Glomerular visceral epithelial cell (primary cell): ENCODE data around the gene AGFG2.
"Not testable (repeated sequence)": the region's sequence is repeated elsewhere in the genome, so short reads cannot be mapped to it uniquely, and the experiment has no call there.

Experiments used
- DNase-seq: peaks from one replicate; pipeline ENCODE4 v3.0.0-alpha.2; 2016; ENCODE audit errors: extremely low spot score

AGFG2 gene, protein sequence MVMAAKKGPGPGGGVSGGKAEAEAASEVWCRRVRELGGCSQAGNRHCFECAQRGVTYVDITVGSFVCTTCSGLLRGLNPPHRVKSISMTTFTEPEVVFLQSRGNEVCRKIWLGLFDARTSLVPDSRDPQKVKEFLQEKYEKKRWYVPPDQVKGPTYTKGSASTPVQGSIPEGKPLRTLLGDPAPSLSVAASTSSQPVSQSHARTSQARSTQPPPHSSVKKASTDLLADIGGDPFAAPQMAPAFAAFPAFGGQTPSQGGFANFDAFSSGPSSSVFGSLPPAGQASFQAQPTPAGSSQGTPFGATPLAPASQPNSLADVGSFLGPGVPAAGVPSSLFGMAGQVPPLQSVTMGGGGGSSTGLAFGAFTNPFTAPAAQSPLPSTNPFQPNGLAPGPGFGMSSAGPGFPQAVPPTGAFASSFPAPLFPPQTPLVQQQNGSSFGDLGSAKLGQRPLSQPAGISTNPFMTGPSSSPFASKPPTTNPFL

DNA sequence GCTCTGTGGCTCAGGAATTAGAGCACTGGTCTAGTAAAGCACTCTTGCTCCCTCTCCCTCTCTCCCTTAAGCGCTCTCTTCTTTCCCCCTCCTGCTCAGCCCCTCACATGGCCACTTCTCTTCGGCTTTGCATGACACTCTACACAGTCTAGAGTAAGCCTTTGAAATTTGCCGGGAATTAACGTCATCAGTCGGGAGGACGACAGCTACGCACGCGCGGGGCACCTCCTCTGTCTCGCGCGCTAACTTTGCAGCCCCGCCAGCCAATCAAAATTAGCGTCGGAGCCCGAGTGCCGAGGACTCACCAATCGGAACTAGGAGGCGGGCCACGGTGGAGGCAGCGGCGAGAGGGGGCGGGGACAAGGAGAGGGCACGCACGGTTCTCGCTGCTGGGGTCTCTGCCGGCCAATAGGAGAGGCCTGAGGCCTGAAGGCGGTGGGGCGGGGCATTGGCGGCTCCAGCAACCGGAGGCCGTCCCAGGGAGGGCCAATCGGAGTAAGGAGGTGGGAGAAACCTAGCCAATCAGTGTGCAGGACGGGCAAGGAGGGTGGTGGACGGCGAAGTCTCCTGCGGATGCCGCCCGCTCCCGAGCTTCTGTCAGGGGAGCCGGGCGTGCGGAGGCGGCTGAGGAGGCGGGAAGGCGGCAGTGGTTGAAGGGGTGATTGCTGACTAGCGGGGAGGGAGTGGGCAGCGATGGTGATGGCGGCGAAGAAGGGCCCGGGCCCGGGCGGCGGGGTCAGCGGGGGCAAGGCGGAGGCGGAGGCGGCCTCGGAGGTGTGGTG lies at the start of gene AGFG2:
AGFG2 (plus strand) TSS at position 550 of the 782 bp plus-strand sequence; CDS start at position 694, 144 bp downstream.
- peak; percentile 100 for DNase-seq

DNA sequence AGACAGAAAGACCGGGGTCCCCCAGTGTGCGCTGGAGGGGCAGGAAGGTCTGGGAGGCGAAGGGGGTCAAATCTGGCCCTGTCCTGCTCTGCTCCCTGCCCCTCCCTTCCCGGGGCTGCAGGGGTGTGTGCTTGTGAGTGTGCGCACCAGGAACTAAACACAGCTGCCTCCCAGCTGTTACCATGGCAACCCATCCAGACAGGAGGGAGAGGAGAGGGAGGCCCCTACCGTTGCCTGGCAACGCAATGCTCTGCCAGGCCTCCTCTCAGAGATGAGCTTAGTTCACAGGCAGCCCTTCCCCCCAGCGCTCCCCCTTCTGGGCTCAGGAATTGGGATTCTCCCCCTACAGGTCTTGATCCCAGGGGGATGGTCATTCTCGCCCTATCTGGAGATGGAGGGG lies 49.2 kb upstream of the AGFG2 start:
- peak; percentile 79 for DNase-seq

DNA sequence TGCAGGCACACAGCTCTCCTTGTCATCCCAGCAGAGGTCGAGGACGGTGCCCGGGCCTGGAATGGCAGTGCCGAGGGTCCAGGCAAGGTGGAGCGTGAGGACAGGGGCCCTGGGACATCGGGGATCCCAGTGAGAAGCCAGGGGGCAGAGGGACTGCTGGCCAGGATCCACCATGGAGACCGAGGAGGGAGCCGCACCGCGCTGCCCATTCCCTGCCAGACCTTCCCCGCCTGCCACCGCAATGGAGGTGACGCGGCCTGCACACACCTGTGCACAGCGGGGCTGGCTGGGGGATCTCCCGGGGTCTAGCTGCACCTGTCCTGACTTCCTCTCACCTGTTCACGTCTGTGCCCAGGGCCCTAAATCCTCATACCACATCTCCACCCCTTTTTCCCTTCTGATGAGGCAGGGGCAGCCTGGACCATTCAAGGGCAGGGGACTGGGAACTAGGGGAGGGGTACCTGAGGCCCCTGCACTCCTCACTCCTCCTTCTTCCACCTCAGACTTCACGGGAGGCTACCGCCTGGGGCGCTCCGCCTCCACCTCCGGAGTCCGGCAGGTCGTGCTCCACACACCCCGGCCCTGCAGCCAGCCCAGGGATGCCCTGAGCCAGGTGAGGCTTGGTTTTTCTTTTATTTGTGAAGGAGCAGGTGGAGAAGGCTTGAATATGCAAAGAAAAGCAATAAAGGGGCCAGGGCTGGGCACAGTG lies 48.4 kb upstream of the AGFG2 start:
- DNase-seq, result no peak

DNA sequence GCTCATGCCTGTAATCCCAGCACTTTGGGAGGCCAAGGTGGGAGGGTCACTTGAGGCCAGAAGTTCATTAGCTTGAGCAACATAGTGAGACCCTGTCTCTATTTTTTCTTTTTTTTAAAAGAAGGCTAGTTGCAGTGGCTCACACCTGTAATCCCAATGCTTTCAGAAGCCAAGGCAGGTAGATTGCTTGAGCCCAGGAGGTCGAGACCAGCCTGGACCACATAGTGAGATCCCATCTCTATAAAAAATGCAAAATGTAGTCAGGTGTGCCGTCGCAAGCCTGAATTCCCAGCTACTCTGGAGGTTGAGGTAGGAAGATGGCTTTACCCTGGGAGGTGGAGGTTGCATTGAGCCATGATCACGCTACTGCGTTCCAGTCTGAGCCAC lies 47.8 kb upstream of the AGFG2 start:
- DNase-seq, result no peak

DNA sequence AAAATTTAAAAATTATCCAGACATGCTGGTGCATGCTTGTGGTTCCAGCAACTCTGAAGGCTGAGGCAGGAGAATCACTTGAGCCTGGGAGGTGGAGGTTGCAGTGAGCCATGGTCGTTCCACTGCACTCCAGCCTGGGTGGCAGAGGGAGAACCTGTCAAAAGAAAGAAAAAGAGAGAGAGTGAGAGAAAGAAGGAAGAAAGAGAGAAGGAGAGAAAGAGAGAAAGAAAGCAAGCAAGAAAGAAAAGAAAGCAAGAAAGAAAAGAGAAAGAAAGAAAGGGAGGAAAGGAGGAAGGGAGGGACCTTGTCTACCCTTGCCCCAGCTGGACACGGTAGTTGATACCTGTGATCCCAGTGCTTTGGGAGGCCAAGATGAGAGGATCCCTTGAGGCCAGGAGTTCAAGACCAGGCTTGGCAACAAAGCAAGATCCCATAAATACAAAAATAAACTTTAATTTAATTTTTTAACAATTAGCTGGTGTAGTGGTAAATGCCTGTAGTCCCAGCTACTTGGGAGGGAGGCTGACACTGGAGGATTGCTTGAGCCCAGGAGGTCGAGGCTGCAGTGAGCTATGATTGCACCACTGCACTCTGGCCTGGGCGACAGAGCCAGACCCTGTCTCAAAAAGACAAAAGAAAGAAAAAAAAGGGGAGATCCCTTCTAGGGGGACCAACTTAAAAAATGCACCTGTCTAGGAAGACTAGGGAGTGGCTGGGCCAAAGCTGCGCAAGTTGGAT lies 46.1 kb upstream of the AGFG2 start:
- no peak for DNase-seq

DNA sequence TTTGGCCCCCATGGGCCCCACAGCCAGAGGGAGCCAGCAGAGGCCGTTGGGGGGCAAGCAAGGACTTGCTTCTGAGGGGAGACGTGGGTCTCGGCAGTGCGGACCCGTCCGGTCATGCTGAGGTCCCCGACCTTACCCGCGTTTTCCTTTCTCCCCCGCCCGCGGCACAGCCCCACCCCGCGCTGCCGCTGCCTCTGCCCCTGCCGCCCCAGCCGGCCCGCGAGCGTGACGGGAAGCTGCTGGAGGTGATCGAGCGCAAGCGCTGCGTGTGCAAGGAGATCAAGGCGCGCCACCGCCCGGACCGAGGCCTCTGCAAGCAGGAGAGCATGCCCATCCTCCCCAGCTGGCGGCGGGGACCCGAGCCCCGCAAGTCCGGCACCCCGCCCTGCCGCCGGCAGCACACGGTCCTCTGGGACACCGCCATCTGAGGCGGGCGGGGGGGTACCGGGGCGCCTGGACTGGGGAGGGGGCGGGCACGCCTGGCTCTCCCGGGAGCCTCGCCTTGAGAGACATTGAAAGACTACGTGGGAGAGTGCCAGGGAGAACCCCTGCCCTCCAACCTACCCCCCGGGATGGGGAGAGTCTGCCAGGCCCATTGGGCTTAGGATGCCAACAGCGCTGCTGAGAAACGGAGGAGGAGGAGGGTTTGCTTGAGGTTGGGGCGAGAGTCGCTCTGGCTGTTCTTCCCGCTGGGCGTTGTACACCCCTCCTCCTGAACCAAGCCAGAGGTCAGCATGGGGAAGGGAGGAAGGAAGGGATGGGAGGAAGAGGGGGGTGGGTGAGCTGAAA lies 45.3 kb upstream of the AGFG2 start:
- DNase-seq, result no peak

DNA sequence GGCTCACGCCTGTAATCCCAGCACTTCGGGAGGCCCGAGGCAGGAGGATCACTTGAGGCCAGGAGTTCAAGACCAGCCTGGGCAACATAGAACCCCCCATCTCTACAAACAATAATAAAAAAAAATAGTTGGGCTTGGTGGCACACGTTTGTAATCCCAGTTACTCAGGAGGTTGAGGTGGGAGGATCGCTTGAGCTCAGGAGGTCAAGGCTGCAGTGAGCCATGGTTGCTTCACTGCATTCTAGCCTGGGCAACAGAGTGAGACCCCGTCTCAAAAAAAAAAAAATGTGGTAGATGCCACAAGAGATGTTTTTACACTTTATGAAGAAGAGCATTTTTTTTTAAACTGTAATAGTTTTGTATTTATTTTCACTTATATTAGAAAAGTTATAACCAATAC lies 42.5 kb upstream of the AGFG2 start:
- DNase-seq, result no peak

DNA sequence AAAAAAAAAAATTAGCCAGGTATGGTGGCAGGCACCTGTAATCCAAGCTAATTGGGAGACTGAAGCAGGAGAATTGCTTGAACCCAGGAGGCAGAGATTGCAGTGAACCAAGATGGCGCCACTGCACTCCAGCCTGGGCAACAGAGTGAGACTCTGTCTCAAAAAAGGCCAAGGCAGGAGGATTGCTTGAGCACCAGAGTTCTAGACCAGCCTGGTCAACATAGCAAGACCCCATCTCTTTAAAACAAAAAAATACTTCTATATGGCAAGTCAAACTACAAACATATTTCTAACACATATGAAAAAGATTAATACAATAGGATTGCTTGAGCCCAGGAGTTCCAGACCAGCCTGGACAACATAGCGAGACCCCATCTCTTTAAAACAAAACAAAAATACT lies 38.3 kb upstream of the AGFG2 start:
- DNase-seq, result not testable (repeated sequence)

DNA sequence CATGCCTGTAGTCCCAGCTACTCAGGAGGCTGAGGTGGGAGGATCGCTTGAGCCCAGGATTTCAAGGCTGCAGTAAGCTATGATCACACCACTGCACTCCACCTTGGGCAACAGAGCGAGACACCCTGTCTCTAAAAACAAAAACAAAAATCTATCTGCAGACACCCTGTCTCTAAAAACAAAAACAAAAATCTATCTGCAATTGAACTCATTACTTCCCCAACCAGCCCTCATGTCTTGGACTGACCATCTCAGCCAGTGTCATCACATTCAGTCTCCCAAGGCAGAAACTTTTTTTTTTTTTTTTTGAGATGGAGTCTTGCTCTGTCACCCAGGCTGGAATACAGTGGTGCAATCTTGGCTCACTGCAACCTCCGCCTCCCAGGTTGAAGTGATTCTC lies 35.0 kb upstream of the AGFG2 start:
- DNase-seq, result not testable (repeated sequence)

DNA sequence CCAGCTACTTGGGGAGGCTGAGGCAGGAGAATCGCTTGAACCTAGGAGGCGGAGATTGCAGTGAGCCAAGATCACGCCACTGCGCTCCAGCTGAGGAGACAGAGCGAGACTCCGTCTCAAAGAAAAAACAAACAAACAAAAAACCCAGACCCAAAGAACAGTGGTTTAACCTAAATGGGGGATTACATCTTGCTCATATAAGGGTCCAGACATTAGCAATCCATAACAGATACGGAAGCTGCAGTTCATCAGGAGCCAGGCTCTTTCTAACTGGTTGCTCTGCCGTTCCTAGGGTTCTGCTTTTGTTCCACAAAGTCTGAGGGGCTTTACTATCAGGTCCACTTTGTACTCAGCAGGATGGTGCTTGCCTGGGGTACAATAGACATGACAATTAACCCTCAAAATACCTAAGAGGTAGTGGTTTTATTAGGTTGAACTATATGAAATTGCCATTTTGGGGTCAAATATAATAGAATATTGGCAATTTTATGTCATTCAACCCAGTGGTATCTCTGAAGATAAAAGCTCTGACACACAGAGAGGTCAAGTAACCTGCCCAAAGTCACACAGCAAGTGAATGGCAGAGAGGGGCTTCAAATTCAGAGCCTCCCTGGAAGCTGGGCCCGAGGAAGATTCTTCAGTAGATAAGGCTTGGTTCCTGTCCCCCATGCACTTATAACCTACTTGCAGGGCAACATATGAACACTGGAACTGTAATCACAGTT lies 34.0 kb upstream of the AGFG2 start:
- no peak for DNase-seq

DNA sequence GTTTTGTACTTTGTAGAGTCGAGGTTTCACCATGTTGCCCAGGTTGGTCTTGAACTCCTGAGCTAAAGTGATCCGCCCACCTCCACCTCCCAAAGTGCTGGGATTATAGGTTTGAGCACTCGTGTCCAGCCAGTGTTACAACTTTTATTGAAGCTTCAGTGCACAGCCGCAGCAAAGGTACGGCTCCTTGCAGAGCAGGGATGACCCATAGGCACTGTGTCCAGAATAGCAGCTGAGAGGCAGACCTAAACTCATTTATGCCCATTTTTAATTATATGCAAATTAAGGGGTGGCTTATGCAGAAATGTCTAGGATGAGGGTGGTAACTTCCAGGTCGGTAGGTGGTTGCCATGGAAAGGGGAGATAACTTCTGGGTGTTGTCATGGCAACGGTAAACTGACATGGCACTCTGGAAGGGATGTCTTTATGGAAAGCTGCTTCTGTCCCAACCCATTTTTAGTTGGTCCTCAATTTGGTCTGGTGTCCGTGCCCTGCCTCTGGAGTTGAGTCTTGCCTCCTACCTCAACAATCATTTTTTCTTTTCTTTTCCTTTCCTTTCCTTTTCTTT lies 32.6 kb upstream of the AGFG2 start:
- no peak for DNase-seq

DNA sequence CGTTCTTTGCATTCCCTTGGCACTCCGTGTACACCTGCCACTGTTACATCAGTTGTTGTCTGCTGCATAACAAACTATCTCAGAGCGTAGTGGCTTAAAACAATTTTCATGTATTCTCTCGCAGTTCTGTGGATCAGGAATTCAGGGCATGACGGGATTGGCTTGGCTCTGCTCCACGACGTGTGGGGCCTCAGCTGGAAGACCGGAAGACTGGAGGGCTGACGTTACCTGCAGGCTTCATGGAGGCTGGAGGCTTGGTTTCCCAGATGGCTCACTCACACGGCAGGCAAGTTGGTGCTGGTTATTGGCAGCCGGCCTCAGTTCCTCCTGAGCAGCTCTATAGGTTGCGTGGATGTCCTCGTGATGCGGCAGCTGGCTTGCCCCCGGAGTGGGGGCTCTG lies 29.8 kb upstream of the AGFG2 start:
- peak; percentile 67 for DNase-seq

DNA sequence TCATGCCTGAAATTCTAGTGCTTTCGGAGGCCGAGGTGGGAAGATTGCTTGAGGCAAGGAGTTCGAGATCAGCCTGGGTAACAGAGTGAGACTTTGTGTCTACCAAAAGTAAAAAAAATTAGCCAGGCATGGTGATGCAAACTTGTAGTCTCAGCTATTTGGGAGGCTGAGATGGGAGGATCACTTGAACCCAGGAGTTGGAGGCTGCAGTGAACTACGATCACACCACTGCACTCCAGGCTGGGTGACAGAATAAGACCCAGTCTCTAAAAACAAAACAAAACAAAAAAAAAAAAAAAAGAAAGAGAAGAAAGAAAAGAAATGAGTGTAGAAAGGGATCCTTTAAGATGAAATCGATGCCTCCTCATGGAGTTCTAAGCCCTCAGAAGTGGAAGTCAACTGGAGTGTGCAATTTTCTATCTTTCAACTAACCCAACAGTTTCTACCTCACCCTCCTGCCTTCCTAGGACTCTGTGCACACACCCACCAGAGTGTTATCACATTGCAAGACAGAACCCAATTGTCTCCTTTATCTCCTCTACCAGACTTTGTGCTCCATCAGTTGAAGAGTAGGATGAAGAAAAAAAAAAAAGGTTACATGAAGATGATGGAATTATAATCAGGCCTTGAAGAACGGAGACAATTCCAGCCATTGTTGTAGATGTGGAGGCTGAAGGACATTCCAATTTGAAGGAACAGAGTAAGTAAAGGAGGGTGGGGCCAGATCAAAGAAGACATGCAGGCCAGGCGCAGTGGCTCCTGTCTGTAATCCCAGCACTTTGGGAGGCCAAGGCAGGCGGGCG lies 28.4 kb upstream of the AGFG2 start:
- no peak for DNase-seq

DNA sequence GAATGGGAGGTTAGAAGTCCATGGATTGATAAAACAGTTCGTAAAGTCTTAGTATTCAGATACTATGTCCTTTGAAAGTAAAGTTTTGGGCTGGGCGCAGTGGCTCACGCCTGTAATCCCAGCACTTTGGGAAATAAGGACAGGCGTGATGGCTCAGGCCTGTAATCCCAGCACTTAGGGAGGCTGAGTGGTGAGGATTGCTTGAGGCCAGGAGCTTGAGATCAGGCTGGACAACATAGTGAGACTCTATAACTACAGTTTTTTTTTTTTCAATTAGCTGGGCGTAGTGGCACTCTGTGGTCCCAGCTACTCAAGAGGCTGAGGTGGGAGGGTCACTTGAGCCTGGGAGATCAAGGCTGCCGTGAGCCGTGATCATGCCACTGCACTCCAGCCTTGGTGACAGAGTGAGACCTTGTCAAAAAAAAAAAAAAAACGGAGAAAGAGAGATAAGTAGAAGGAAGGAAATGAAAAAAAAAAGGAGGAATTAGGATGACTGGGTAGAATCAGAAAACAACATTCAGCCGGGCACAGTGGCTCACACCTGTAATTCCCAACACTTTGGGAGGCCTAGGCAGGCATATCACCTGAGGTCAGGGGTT lies 25.7 kb upstream of the AGFG2 start:
- DNase-seq, result no peak

DNA sequence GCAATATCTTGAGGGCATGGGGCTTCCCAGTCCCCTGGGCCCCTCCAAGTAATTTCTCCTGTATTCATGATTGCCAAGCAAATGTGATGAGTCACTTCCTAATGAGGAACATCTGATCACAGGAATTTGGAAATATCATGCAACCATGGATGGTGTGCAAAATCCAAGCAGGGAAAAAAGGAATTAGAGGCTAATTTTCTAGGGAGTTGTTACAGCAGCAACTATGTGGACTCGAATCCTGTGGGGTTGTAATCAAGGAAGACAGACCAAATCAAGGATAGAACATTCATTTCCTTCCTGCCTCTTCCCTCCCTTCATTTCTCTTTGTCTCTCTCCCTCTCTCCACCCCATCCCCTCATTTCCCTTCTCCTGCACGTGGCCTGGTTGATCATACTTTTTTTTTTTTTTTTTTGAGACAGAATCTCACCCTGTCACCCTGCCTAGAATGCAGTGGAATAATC lies 23.9 kb upstream of the AGFG2 start:
- no peak for DNase-seq

DNA sequence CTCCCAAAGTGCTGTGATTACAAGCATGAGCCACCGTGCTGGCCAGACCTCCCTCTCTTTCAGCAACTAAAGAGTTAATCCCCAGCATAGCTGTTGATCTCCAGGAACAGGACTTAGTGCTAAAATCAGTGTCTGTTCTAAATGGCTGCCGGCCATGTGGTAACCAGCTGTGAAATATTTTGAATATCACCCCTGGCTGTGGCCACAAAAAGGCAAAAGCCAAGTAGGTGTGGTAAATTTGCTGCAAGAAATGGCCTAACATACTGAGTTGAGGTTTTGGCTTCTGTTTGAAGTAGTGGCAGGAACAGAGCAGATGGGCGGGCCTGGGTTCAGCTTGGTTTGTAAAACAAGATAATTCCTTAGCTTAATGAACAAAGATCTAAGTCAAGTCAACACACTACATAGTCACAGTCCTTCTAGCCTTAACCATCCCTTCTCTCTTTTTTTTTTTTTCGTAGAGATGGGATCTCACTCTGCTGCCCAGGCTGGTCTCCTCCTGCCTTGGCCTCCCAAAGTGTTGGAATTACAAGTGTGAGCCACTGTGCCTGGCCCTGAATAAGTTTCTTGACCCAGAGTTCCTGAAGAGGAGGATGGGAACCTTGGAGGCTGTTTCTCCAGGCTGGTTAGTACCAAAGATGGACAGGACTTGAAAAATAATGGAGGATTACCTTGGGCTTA lies 22.7 kb upstream of the AGFG2 start:
- peak; percentile 83 for DNase-seq

DNA sequence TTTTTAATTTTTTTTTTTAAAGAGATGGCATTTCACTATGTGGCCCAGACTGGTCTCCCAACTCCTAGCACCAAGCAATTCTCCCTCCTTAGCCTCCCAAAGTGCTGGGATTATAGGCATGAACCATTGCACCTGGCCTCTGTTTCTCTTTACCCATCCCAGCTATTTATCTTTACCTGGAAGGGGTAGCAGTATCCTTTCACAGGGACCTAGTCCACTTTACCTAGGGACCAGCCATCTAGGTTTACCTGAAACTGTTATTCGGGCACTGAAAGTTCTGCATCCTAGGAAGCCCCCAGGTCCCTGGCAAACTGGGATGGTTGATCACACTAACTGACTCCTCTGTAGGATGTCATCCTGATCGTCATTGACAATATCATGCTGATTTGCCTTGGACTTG lies 21.7 kb upstream of the AGFG2 start:
- DNase-seq, result no peak

DNA sequence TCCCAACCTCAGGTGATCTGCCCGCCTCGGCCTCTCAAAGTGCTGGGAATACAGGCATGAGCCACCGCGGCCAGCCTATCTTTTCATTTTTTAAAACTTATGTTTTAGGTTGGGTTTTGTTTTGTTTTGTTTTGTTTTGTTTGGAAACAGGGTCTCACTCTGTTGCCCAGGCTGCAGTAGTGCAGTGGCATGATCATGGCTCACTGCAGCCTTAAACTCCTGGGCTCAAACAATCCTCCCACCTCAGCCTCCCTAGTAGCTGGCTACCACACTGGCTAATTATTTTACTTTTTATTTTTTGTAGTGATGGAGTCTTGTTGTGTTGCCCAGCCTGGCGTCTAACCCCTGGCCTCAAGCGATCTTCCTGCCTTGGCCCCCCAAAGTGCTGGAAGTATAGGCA lies 19.4 kb upstream of the AGFG2 start:
- no peak for DNase-seq
